ENCODE data around the gene CHST15. TPM values are rescaled to one million over a fixed set of nuclear protein-coding genes. Genes with fewer than 3 reads are reported as not detected.
A peak's percentile ranks its signal among the peaks of the same experiment; 100 is the strongest.
"Not testable (repeated sequence)": the region's sequence is repeated elsewhere in the genome, so short reads cannot be mapped to it uniquely, and the experiment has no call there.

CHST15 gene
- total and polyA plus RNA-seq, 4 donors: 4.5 to 43.8 (median 25.0) TPM

DNA sequence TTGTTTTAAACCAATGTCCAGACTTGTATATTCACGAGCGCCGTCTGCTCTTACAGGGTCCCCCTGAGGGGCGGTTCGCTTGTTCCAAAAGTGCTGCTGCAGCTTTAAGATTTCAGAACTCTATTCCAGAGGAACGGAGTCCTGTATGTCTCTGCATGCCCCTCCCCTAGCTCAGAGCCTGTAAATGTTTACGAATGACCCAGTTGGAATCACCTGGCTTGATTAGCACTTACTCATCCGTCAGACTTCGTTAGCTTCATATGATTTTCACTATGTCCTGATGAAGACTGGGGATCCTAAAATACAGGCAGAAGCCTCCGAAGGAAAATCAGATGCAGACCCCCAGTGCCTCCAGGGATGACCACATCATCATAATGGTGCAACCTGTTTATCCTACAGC is 4.5 kb upstream of the CHST15 start:
- 80 to 81% methylated on average over 10 of the region's 10 CpGs for WGBS, 2 donors
- Histone ChIP-seq H3K4me3 (ENCODE audit: low read length in 2 of 2) (no peak overlapping the region), H3K27me3 (ENCODE audit: control insufficient read depth in 1 of 2, insufficient read depth in 2 of 2, low read length in 1 of 2) (no peaks in the 10 kb centered on the region), H3K9me3 (ENCODE audit: control insufficient read depth, low read length) (no peaks in the 10 kb centered on the region), H3K27ac (ENCODE audit: low read depth in 1 of 2, low read length in 2 of 2) (no peak overlapping the region), H3K36me3 (ENCODE audit: control insufficient read depth in 1 of 2, insufficient read depth in 2 of 2, low read length in 1 of 2) (no peaks in the 10 kb centered on the region), H3K4me1 (ENCODE audit: control insufficient read depth in 1 of 2, insufficient read depth in 2 of 2, low read length in 2 of 2) (no peaks in the 10 kb centered on the region)
- intact Hi-C loops (cut with DNase I): loop anchor here in 1 of 2 donors (10.0 kb wide), 2 partner anchors 127 to 287 kb away; no protein-coding TSS in a partner anchor
- no peak for DNase-seq
- no peak for ATAC-seq (ENCODE audit: low FRiP score)

DNA sequence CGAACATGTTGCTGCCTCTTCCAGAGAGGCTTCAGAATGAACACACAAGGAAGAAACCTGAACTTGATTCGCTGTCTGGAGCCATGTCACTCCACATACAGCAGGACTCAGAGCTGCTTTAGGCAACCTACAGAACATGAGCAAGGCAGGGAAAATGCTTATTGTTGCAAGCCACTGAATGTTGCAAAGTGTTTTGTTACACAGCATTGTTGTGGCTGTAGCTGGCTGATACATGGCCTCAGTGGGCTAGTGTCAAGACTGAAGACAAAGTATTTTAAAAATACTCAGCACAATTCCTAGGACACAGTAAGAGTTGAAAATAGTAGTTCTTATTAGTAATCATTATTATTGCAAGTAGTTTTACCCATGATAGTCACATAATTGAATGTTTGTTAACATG is 3.1 kb upstream of the CHST15 start:
- Histone ChIP-seq H3K36me3 (ENCODE audit: control insufficient read depth in 1 of 2, insufficient read depth in 2 of 2, low read length in 1 of 2) (no peaks in the 10 kb centered on the region), H3K9me3 (ENCODE audit: control insufficient read depth, low read length) (no peaks in the 10 kb centered on the region), H3K27me3 (ENCODE audit: control insufficient read depth in 1 of 2, insufficient read depth in 2 of 2, low read length in 1 of 2) (no peaks in the 10 kb centered on the region), H3K4me3 (ENCODE audit: low read length in 2 of 2) (no peak overlapping the region), H3K27ac (ENCODE audit: low read depth in 1 of 2, low read length in 2 of 2) (no peak overlapping the region), H3K4me1 (ENCODE audit: control insufficient read depth in 1 of 2, insufficient read depth in 2 of 2, low read length in 2 of 2) (no peaks in the 10 kb centered on the region)
- WGBS, 2 donors: 90 to 92% methylated on average over 2 of the region's 2 CpGs
- intact Hi-C loops (cut with DNase I): loop anchor here in 1 of 2 donors (10.0 kb wide), 2 partner anchors 128 to 288 kb away; no protein-coding TSS in a partner anchor
- DNase-seq (no peak), ATAC-seq (ENCODE audit: low FRiP score) (no peak)

DNA sequence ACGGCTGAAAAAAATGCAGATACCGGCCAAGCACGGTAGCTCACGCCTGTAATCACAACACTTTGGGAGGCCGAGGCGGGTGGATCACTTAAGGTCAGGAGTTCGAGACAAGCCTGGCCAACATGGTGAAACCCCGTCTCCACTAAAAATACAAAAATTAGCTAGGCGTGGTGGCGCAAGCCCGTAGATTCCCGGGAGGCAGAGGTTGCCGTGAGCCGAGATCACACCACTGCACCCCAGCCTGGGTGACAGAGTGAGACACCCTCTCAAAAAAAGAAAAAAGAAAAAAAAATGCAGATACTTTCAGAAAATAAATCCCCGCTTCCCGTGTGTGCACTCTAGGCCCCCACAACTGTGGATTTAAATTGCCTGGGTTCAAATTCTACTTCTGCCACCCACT is 2.4 kb upstream of the CHST15 start:
- H3K4me1 ChIP-seq (ENCODE audit: control insufficient read depth in 1 of 2, insufficient read depth in 2 of 2, low read length in 2 of 2): not testable (repeated sequence)

DNA sequence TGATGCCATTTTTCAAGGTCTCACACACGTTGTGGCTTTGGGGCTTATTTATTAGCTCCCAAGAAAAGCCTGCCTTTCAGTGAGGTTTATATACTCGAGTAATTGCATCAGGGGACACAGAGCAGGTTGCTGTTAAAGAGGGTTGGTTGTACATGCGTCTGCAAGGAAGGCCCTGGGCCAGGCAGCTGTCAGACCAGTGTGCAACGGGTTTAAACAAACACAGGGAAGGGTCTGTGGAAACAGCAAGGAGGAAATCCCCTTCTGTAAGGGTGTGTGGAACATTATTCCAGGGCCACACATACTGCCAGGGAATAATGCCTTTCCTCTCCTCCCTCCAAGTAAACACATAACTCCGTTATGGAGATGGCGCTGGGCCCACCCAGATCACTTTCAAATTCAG is 1.7 kb upstream of the CHST15 start:
- DNase-seq (no peak), ATAC-seq (ENCODE audit: low FRiP score) (no peak)
- Histone ChIP-seq H3K4me3 (ENCODE audit: low read length in 2 of 2) (no peak overlapping the region), H3K27ac (ENCODE audit: low read depth in 1 of 2, low read length in 2 of 2) (no peak overlapping the region), H3K4me1 (ENCODE audit: control insufficient read depth in 1 of 2, insufficient read depth in 2 of 2, low read length in 2 of 2) (no peaks in the 10 kb centered on the region), H3K27me3 (ENCODE audit: control insufficient read depth in 1 of 2, insufficient read depth in 2 of 2, low read length in 1 of 2) (no peaks in the 10 kb centered on the region), H3K36me3 (ENCODE audit: control insufficient read depth in 1 of 2, insufficient read depth in 2 of 2, low read length in 1 of 2) (no peaks in the 10 kb centered on the region), H3K9me3 (ENCODE audit: control insufficient read depth, low read length) (no peaks in the 10 kb centered on the region)
- intact Hi-C loops (cut with DNase I): loop anchor here in 1 of 2 donors (10.0 kb wide), 2 partner anchors 130 to 290 kb away; no protein-coding TSS in a partner anchor
- 48 to 52% methylated on average over 6 of the region's 6 CpGs for WGBS, 2 donors

More for the DNA sequence above, 2.4 kb upstream of the CHST15 start:
- H3K27me3 ChIP-seq (ENCODE audit: control insufficient read depth in 1 of 2, insufficient read depth in 2 of 2, low read length in 1 of 2); H3K27ac ChIP-seq (ENCODE audit: low read depth in 1 of 2, low read length in 2 of 2); ATAC-seq (ENCODE audit: low FRiP score); H3K4me3 ChIP-seq (ENCODE audit: low read length in 2 of 2); H3K36me3 ChIP-seq (ENCODE audit: control insufficient read depth in 1 of 2, insufficient read depth in 2 of 2, low read length in 1 of 2); H3K9me3 ChIP-seq (ENCODE audit: control insufficient read depth, low read length); DNase-seq: not testable (repeated sequence)
- 91 to 92% methylated on average over 16 of the region's 16 CpGs for WGBS, 2 donors
- intact Hi-C loops (cut with DNase I): loop anchor here in 1 of 2 donors (10.0 kb wide), 2 partner anchors 129 to 289 kb away; no protein-coding TSS in a partner anchor

DNA sequence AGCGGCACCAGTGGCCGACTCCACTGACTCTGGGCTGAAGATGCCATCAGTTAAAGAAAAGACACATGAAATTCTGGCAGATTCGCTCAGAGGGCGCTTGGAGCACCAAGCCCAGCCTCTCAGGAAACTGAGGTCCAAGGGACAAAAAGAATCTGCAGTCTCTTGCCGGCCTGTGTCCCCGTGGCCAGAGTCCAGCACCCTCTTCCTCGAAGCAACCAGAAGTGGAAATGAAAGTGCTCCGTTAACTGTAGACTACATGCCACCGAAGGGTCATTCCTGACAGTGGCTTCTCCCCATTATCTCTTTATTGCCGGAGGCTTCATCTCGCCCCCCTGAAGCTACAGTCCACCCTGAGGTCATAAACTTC is 1.0 kb upstream of the CHST15 start:
- intact Hi-C loops (cut with DNase I): loop anchor here (5.0 to 10.0 kb wide), 3 partner anchors 67 to 290 kb away; no protein-coding TSS in a partner anchor

DNA sequence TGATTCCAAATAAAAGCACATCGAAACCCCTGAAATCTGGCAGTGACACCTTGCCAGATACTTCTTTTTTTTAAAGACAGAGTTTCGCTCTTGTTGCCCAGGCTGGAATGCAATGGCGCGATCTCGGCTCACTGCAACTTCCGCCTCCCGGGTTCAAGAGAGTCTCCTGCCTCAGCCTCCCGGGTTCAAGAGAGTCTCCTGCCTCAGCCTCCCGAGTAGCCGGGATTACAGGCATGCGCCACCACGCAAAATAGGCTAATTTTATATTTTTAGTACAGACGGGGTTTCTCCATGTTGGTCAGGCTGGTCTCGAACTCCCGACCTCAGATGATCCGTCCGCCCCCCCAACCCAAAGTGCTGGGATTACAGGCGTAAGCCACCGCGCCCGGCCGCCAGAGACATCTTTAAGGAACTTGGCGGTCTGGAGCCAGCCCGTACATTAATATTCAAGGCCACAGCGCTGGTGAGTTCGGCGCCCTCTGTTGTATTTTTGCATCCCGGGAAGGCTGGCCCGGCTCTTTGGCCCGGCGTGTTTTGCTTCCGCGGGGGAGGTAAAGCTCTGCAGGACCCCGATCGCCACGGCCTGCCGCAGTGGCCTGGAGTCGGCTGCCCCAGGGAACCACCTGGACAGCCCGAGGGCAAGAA is 498 bp upstream of the CHST15 start:
- not testable (repeated sequence) for H3K4me1 ChIP-seq (ENCODE audit: control insufficient read depth in 1 of 2, insufficient read depth in 2 of 2, low read length in 2 of 2); H3K27me3 ChIP-seq (ENCODE audit: control insufficient read depth in 1 of 2, insufficient read depth in 2 of 2, low read length in 1 of 2)
- peak; percentile 74 to 86 for DNase-seq

More for the DNA sequence above, 1.0 kb upstream of the CHST15 start:
- DNase-seq: peak in 1 of 2 donors; percentile 68
- Histone ChIP-seq H3K4me1 (ENCODE audit: control insufficient read depth in 1 of 2, insufficient read depth in 2 of 2, low read length in 2 of 2) (no peaks in the 10 kb centered on the region), H3K27ac (ENCODE audit: low read depth in 1 of 2, low read length in 2 of 2) (no peak overlapping the region), H3K9me3 (ENCODE audit: control insufficient read depth, low read length) (no peaks in the 10 kb centered on the region), H3K27me3 (ENCODE audit: control insufficient read depth in 1 of 2, insufficient read depth in 2 of 2, low read length in 1 of 2) (no peaks in the 10 kb centered on the region), H3K4me3 (ENCODE audit: low read length in 2 of 2) (no peak overlapping the region), H3K36me3 (ENCODE audit: control insufficient read depth in 1 of 2, insufficient read depth in 2 of 2, low read length in 1 of 2) (no peaks in the 10 kb centered on the region)
- ATAC-seq (ENCODE audit: low FRiP score): no peak
- 40% methylated on average over 11 of the region's 11 CpGs for WGBS, 2 donors

DNA sequence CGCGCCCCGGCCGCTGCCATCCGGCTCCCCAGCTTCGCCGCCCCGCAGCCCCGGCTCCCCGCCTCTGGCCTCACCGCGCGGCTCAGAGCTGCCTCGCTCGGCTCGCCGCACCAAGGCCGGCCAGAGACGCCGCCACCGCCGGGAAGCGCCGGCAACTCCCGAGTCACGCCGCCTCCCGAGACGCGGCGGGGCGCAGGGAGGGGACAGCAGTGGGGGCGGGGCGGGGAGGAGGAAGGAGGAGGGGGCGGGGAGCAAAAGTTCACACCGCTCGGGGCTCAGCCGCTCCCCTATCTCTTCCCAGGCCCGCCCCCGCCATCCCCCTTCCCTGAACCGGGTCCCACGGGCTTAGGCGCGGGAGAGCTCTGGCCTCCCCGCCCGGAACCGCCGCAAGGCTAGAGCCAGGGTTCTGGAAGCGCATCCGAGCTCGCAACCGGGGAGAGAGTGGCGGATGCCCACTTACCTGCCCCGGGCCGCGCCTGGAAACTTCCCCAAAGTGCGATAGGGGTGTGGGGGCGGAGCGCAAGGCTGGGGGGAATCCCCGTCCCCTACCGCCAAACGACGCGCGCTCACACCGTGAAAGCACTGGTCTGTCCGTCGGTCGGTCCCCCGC is 1.0 kb downstream of the CHST15 start:
- DNase-seq: peak; percentile 77 to 89
- WGBS, 2 donors: 0% methylated on average over 64 to 70 of the region's 70 CpGs

More for the DNA sequence above, 498 bp upstream of the CHST15 start:
- peak overlapping the region in 1 of 2 donors; percentile 62 for H3K4me3 ChIP-seq (ENCODE audit: low read length in 2 of 2)
- WGBS, 2 donors: 1 to 2% methylated on average over 39 of the region's 39 CpGs
- H3K9me3 ChIP-seq (ENCODE audit: control insufficient read depth, low read length); H3K27ac ChIP-seq (ENCODE audit: low read depth in 1 of 2, low read length in 2 of 2); H3K36me3 ChIP-seq (ENCODE audit: control insufficient read depth in 1 of 2, insufficient read depth in 2 of 2, low read length in 1 of 2); ATAC-seq (ENCODE audit: low FRiP score): not testable (repeated sequence)
- intact Hi-C loops (cut with DNase I): loop anchor here (2.0 to 10.0 kb wide), 4 partner anchors 59 to 291 kb away; no protein-coding TSS in a partner anchor

DNA sequence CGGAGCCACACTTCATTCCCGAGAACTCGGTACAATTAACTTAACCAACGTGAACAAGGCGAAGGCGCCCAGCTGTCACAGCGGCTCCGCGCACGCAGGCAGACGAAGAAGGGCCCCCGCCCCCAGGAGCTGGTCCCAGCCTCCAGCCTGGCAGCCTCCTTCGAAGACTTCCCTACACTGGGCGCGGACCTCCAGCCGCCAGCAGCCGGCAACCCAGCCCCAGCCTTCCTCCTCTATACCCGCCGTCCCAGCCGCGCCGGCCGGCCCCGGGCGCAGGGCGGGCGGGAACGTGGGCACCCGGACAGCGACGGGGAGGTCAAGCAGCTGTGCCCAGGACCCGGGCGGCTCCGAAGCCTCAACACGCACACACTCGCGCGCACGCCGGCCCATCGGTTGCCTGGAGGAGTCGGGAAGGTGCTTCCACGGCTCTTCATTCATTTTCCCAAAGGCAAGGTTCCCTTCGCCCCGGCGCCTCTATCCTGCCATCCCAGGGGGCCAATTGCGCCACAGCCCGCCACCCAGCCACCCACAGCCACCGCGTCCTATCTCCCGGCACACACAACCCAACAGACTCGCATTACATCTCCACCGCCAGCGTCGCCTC is 1.6 kb downstream of the CHST15 start:
- ATAC-seq (ENCODE audit: low FRiP score) (peak; percentile 58), DNase-seq (peak; percentile 74 to 88)
- Histone ChIP-seq H3K4me3 (ENCODE audit: low read length in 2 of 2) (peak overlapping the region; percentile 62 to 81), H3K4me1 (ENCODE audit: control insufficient read depth in 1 of 2, insufficient read depth in 2 of 2, low read length in 2 of 2) (no peaks in the 10 kb centered on the region), H3K9me3 (ENCODE audit: control insufficient read depth, low read length) (no peaks in the 10 kb centered on the region), H3K27me3 (ENCODE audit: control insufficient read depth in 1 of 2, insufficient read depth in 2 of 2, low read length in 1 of 2) (no peaks in the 10 kb centered on the region), H3K36me3 (ENCODE audit: control insufficient read depth in 1 of 2, insufficient read depth in 2 of 2, low read length in 1 of 2) (no peaks in the 10 kb centered on the region), H3K27ac (ENCODE audit: low read depth in 1 of 2, low read length in 2 of 2) (peak overlapping the region in 1 of 2 donors; percentile 13)
- intact Hi-C loops (cut with DNase I): loop anchor here (2.0 to 10.0 kb wide), 4 partner anchors 61 to 293 kb away; no protein-coding TSS in a partner anchor
- 1 to 3% methylated on average over 32 to 55 of the region's 55 CpGs for WGBS, 2 donors

More for the DNA sequence above, 1.0 kb downstream of the CHST15 start:
- Histone ChIP-seq H3K36me3 (ENCODE audit: control insufficient read depth in 1 of 2, insufficient read depth in 2 of 2, low read length in 1 of 2) (no peaks in the 10 kb centered on the region), H3K4me3 (ENCODE audit: low read length in 2 of 2) (peak overlapping the region; percentile 62 to 81), H3K4me1 (ENCODE audit: control insufficient read depth in 1 of 2, insufficient read depth in 2 of 2, low read length in 2 of 2) (no peaks in the 10 kb centered on the region), H3K27me3 (ENCODE audit: control insufficient read depth in 1 of 2, insufficient read depth in 2 of 2, low read length in 1 of 2) (no peaks in the 10 kb centered on the region), H3K27ac (ENCODE audit: low read depth in 1 of 2, low read length in 2 of 2) (peak overlapping the region in 1 of 2 donors; percentile 85), H3K9me3 (ENCODE audit: control insufficient read depth, low read length) (no peaks in the 10 kb centered on the region)
- intact Hi-C loops (cut with DNase I): loop anchor here (2.0 to 10.0 kb wide), 4 partner anchors 60 to 292 kb away; no protein-coding TSS in a partner anchor
- ATAC-seq (ENCODE audit: low FRiP score): peak; percentile 68
